NCI-H82 (cell line): ENCODE measurements around the gene HSPG2.

Source experiments
- DNase-seq: peaks from one replicate; lab custom pipeline; 2025; lab: John Stamatoyannopoulos, UW

Gene HSPG2

DNA sequence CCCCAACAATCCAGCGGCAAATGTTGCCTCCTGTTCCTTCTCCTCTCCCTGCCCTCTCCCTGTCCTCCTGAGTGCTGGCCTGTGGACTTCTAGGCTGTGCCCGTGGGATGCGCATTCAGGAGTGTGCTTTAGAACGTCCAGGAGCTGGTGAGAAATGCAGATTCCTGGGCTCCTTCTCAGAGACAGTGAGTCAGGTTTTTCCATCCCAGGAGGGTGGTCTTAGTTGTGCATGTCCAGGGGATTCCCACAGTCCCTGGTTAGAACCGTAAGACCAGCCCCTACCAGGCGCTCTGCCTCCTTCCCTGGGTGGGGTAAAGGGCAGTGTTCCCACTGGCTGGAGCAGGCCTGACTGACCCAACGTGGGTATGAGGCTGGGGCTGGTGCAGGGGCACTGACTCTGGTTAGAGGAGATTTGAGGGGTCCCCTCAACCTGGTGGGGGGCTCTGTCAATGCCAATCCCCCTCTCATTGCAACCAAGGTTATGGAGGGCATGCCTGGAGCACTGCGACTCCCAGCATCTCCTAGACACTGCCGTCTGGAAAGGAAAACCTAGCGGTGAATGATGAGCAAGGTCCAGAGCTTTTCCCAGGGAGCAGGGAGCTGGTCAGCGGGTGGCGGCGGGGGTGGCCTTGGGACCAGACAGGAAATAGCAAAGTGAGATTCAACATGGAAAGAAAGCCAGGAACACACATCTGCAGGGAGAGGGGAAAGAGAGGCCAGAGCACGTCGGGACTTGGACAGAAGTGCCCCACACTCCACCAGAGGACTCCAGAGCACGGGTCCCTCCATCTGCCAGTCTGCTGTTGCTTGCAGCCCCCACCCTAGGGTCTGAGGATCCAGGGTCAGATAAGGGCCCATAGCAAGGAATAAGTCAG is 38.5 kb downstream of the HSPG2 start:
- no peak for DNase-seq

DNA sequence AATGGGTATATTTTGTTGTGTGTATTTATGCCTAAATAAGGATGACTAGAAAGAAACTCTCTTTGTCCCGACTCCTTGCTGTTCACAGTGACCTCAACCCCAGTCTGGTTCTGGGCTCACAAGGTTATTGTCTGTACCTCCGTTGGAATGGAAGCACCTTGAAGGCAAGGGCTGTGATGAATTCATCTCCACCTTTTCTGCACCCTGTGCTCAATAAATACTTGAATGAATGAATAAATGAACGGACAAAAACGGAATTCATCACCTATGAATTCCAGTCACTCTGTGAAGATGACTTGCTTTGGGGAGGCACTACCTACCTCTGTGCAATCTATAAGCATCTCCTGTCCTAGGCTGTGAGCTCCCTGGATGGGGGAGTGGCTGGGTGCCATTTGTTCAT is 39.3 kb downstream of the HSPG2 start:
- no peak for DNase-seq

GRCh38 chr1:21896652-21897532 is 40.2 kb downstream of the HSPG2 start:
- DNase-seq = no peak

- no peak for DNase-seq
These were observed 41.1 kb downstream of the HSPG2 start for GRCh38 chr1:21896026-21896425.

GRCh38 chr1:21894034-21894881 is 42.9 kb downstream of the HSPG2 start:
- DNase-seq = no peak

GRCh38 chr1:21893046-21893805 is 43.9 kb downstream of the HSPG2 start:
- DNase-seq = no peak

GRCh38 chr1:21891621-21892479 is 45.3 kb downstream of the HSPG2 start:
- DNase-seq = no peak

DNA sequence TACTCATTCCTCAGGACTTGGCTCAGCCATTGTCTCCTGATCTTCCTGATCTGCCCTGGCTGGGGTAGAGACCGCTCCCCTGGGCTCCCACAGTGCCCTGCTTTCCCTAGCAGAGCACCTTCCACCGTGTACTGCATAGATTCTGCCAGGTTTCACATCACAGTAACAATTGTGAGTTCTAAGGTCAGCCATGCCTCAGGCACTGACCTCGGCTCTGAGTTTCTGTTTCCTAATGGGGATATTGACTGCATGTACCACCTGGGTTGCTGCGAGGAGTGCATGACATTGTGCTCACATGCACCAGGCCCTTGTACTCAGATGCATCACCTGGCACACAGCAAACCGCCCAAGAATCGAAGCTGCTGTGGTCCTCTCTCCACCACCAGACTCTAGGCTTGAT is 46.0 kb downstream of the HSPG2 start:
- DNase-seq = no peak

DNA sequence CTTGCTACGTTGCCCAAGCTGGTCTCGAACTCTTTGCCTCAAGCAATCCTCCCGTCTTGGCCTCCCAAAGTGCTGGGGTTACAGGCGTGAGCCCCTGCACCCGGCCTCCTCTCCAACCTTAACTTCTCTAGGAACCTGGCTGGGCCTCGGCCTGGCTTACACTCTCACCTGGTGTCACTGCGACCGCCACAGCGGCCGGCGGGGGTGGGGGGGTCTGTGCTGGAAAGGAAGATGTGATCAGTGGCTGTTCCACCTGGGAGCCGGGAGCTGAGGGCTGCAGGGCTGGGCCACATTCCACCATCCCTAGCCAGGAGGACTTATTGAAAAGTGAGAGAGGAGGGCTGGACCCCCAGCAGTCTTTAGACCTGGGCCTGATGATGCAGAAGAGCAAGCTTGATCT is 48.6 kb downstream of the HSPG2 start:
- DNase-seq = no peak

- DNase-seq = no peak
These were observed 49.3 kb downstream of the HSPG2 start for GRCh38 chr1:21887796-21888195.

- no peak for DNase-seq
These were observed 49.8 kb downstream of the HSPG2 start for GRCh38 chr1:21887216-21887736.

DNA sequence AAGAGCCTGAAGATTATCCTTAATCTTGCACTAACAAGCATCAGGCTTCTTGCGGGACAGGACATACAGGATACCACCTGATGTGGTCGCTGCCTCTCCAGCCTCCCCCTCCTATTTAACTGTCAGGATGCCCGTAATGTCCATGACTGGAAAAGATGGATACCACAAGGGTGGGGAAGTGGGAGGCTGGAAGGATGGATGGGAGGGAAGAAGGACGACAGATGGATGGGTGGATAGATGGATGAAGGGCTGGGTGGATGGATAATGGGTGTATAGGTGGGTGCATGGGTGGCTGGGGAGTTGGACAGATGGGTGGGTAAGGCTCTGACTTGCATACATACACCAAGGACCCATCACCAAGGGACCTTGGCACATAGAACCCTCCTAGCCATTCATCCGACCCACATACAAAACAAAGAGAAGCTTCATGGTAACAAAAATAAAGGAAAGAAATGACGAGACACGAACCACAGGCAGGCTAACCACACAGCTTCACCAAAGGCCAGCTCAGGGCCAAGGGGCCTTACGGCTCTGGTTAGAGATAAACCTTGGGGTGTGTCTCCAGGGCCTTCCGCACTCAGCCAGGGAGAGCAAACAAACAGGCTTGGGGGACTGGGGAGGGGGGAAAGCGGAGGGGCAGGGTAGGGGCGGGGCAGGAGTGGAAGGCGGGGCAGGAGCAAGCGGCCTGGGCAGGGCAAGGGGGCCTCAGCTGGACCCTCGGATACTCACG is 50.5 kb downstream of the HSPG2 start:
- no peak for DNase-seq

DNA sequence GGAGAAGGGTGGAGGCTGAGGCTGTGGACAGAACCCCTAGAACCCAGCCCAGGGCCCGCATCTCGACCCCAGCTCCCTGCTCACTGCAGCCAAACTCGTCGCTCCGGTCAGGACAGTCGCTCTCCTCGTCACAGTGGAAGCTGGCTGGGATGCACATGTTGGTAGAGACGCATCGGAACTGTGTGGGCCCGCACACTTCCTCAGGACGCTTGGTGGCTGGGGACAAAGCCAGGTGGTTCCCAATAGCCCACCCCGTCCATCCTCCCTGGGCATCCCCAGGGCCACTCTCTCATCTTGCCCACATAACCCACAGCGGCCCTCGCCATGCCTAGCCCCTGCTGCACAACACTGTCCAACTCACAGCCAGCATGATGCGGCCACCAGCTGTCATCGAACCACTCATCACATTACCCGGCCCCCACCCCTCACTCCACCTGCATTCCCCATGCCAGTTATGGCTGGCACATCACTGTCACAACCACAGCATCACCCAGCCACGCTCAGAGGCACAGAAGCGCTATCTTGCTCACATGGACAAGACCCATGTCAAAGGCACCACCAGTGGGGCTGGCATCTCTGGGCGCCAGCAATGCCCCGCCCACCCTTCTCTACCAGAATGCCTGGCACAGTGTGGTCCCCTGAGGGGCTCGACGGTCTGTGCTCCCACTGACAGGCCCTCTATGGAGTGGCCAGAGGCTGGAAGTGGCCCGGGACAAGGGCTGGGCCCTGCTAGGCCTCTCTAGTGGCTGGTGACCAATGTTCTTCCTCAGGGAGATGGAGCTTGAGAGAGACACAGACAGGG is 51.7 kb downstream of the HSPG2 start:
- no peak for DNase-seq

- no peak for DNase-seq
These were observed 52.5 kb downstream of the HSPG2 start for GRCh38 chr1:21884456-21885235.

DNA sequence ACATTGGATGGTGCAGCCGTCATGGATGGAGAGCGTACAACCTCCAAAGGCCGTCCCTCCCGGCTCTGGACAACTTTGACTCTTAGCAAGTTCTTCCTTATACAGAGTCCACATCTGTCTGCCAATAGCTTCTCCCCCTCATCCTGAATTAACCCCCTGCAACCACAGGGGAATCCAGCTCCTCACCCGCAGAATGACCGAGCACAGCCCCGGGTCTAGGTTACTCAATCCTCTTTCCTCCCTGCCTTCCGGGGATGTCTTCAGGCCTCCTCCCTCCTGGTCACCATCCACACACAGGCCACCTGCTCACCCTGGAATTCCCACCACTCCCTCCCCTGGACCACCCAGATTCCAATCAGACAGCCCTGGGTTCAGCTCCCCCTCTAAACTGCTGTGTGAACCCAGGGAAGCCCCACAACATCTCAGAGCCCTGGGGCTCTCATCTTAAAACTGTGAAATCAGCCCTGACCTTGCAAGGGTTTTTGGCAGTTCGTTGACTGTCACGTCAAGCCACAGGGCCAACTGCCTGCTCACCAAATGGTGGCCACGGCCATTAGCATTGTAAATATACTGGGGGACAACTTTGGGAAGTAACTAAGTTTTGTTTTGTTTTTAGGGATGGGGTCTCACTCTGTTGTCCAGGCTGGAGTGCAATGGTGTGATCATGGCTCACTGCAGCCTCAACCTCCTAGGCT is 54.2 kb downstream of the HSPG2 start:
- no peak for DNase-seq

DNA sequence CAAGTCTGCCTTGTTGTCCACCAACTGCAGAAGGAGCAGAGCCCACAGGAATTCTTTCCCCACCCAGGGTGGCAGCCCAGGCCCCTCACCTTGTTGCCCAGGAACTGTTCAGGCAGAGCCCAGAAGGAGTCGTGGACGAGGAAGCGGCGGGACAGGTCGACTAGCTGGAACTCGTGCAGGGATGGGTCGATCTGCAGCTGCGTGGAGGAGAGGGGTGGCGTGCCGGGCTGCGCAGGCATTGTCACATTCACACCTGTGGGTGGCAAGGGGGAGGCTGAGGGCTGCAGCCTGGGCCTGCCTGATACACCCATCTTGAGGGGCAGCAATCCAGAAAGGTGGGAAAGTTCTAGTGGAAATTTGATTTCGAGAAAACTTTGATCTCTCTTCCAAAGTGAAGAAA is 55.9 kb downstream of the HSPG2 start:
- DNase-seq = no peak

DNA sequence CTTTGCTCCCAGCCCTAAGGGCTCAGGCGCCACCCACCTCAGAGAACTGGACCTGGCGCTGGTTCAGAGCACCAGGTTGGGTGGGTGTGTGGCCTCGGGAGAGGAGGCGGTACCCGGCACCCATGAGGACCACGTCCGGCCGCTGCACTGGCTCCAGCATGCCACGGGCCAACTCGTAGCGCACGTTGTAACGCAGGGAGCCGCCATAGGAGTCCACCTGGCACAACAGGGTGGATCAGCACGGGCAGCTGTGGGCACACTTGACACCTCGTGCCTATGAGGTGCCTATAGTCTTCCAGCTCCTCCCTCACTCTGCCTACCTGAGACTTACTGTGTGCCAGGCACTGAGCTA is 56.5 kb downstream of the HSPG2 start:
- no peak for DNase-seq
